HepG2 (cell line): ENCODE results near the gene CXCL3.

Experiments
- ATF7-NPFF ChIP-seq: sonication (generic); formaldehyde crosslinking; IDR thresholded peaks from 2 replicates; pipeline ENCODE4 v1.8.1; 2023; ENCODE audit warnings: mild to moderate bottlenecking, low read depth, missing genetic modification reagents, moderate library complexity
- CEBPZ ChIP-seq: IDR thresholded peaks from 2 replicates; pipeline ENCODE4 v1.6.1; 2012; ENCODE audit warnings: low read length, improper control_type of control experiment
- GABPA ChIP-seq, 2 experiments: IDR thresholded peaks; 2 replicates each; pipeline ENCODE4 v1.6.1; 2011 to 2016; ENCODE audit warnings: low read depth in 2 of 2, low read length in 1 of 2, missing biosample characterization in 1 of 2, missing genetic modification characterization in 1 of 2
- HMG20A ChIP-seq: IDR thresholded peaks from 2 replicates; pipeline ENCODE4 v1.6.1; 2016; ENCODE audit warnings: borderline replicate concordance
- MTA3 ChIP-seq: sonication (generic); formaldehyde crosslinking; IDR thresholded peaks from 2 replicates; pipeline ENCODE4 v1.4.0; 2020; ENCODE audit warnings: missing genetic modification reagents
- MTF1 ChIP-seq: sonication (generic); formaldehyde crosslinking; IDR thresholded peaks from 2 replicates; pipeline ENCODE4 v1.5.0; 2020; ENCODE audit warnings: missing genetic modification reagents
- SNRNP70 ChIP-seq: fragments of 200-400 bp; formaldehyde crosslinking; IDR thresholded peaks from 2 replicates; pipeline ENCODE4 v1.6.1; 2017; ENCODE audit warnings: mild to moderate bottlenecking, low read depth, low read length, moderate library complexity
- SP1 ChIP-seq, 2 experiments: fragments of 450-650 bp in 1 of 2; sonication (generic) in 1 of 2; formaldehyde crosslinking in 1 of 2; IDR thresholded peaks; 2 replicates each; pipeline versions ENCODE4 v1.4.0 to v1.6.1; 2016 to 2020; ENCODE audit warnings: missing genetic modification reagents in 1 of 2
- TBX3 ChIP-seq: fragments of 450-650 bp; IDR thresholded peaks from 2 replicates; pipeline ENCODE4 v1.6.1; 2017; ENCODE audit warnings: antibody characterized with exemption, mild to moderate bottlenecking, inconsistent platforms, borderline replicate concordance
- THAP9 ChIP-seq: sonication (generic); formaldehyde crosslinking; IDR thresholded peaks from 2 replicates; pipeline ENCODE4; 2020; ENCODE audit warnings: missing genetic modification reagents, mild to moderate bottlenecking, borderline replicate concordance
- THRA ChIP-seq: sonication (generic); formaldehyde crosslinking; IDR thresholded peaks from 2 replicates; pipeline ENCODE4 v1.4.0; 2020; ENCODE audit warnings: missing genetic modification reagents, borderline replicate concordance
- ZNF776 ChIP-seq: sonication (generic); formaldehyde crosslinking; IDR thresholded peaks from 2 replicates; pipeline ENCODE4 v1.4.0; 2020; ENCODE audit warnings: mild to moderate bottlenecking, missing genetic modification reagents
- TF ChIP-seq, protein P1 (sequence below): sonication (generic); formaldehyde crosslinking; IDR thresholded peaks from 2 replicates; pipeline ENCODE4 v1.5.0; 2020; ENCODE audit warnings: mild to moderate bottlenecking, missing genetic modification reagents, moderate library complexity
- TF ChIP-seq, protein P2 (sequence below), 2 experiments: fragments of 450-650 bp in 1 of 2; sonication (generic) in 1 of 2; formaldehyde crosslinking; IDR thresholded peaks; 2 replicates each; pipeline versions ENCODE4 v1.5.0 to v1.8.0; 2020 to 2022; ENCODE audit warnings: mild to moderate bottlenecking in 1 of 2, missing genetic modification reagents in 1 of 2

- no peak for TF ChIP-seq ZNF776 (CRISPR knock-in tag)
- TF ChIP-seq, protein P1, sequence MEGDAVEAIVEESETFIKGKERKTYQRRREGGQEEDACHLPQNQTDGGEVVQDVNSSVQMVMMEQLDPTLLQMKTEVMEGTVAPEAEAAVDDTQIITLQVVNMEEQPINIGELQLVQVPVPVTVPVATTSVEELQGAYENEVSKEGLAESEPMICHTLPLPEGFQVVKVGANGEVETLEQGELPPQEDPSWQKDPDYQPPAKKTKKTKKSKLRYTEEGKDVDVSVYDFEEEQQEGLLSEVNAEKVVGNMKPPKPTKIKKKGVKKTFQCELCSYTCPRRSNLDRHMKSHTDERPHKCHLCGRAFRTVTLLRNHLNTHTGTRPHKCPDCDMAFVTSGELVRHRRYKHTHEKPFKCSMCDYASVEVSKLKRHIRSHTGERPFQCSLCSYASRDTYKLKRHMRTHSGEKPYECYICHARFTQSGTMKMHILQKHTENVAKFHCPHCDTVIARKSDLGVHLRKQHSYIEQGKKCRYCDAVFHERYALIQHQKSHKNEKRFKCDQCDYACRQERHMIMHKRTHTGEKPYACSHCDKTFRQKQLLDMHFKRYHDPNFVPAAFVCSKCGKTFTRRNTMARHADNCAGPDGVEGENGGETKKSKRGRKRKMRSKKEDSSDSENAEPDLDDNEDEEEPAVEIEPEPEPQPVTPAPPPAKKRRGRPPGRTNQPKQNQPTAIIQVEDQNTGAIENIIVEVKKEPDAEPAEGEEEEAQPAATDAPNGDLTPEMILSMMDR = no peak
- TF ChIP-seq SNRNP70 = no peak
- TF ChIP-seq MTA3 (CRISPR knock-in tag) = no peak
- no peak for TF ChIP-seq TBX3
- no peak for TF ChIP-seq ATF7-NPFF (CRISPR knock-in tag)
- TF ChIP-seq CEBPZ = no peak
- no peak for TF ChIP-seq MTF1
- TF ChIP-seq, protein P2, sequence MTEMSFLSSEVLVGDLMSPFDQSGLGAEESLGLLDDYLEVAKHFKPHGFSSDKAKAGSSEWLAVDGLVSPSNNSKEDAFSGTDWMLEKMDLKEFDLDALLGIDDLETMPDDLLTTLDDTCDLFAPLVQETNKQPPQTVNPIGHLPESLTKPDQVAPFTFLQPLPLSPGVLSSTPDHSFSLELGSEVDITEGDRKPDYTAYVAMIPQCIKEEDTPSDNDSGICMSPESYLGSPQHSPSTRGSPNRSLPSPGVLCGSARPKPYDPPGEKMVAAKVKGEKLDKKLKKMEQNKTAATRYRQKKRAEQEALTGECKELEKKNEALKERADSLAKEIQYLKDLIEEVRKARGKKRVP (CRISPR knock-in tag; IDR thresholded peaks at IDR 0.05) = no peak
- TF ChIP-seq HMG20A = no peak
- TF ChIP-seq GABPA (IDR thresholded peaks at IDR 0.05; ENCODE audit: low read depth, low read length) = no peak
- no peak for TF ChIP-seq GABPA (CRISPR knock-in tag; IDR thresholded peaks at IDR 0.05; ENCODE audit: low read depth)
- TF ChIP-seq THAP9 (CRISPR knock-in tag) = no peak
- no peak for TF ChIP-seq THRA (CRISPR knock-in tag)
- no peak for TF ChIP-seq SP1 (IDR thresholded peaks at IDR 0.05)
- no peak for TF ChIP-seq SP1 (CRISPR knock-in tag; IDR thresholded peaks at IDR 0.05)
These were observed 27.7 kb upstream of the CXCL3 start for GRCh38 chr4:74066232-74066631.
